Measurements from ENCODE around the gene OR2A42. TPM values are rescaled to one million over a fixed set of nuclear protein-coding genes. Genes with fewer than 3 reads are reported as not detected.

Gene OR2A42, protein sequence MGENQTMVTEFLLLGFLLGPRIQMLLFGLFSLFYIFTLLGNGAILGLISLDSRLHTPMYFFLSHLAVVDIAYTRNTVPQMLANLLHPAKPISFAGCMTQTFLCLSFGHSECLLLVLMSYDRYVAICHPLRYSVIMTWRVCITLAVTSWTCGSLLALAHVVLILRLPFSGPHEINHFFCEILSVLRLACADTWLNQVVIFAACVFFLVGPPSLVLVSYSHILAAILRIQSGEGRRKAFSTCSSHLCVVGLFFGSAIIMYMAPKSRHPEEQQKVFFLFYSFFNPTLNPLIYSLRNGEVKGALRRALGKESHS
- not detected in 2 replicates for total RNA-seq

GRCh38 chr7:144239365-144239764 is at the start of gene OR2A42:
TSS of gene OR2A42 (minus strand) at chr7:144239605. CDS start at chr7:144232843, 6,762 bp downstream.

GRCh38 chr7:144269188-144269587 is 29.8 kb upstream of the OR2A42 start, which contains the start of gene CTAGE8:
TSS of gene CTAGE8 (minus strand) at chr7:144269288. CDS start at chr7:144269250, 38 bp downstream.

DNA sequence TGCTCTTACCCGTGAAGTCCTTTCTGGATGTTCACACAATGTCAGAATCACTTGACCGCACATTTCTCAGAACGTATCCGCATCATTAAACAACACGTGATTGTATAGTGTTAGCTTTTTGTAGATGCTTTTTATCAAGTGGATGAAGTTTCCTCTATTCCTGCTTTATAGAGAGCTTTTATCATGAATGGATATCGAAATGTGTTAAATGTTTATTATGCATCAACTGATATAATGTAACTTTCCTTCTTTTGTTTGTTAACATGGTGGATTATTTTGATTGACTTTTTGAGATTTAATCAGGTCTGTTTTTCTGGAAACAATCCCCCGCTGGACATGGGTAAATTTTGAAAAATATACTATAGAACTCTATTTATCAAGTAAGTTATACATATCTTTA is 25.3 kb upstream of the OR2A42 start, which contains the start of gene OR2A7:
Gene OR2A7 (minus strand): TSS at position 101 of the 400 bp plus-strand sequence. CDS start 5,164 bp downstream, outside the sequence.

DNA sequence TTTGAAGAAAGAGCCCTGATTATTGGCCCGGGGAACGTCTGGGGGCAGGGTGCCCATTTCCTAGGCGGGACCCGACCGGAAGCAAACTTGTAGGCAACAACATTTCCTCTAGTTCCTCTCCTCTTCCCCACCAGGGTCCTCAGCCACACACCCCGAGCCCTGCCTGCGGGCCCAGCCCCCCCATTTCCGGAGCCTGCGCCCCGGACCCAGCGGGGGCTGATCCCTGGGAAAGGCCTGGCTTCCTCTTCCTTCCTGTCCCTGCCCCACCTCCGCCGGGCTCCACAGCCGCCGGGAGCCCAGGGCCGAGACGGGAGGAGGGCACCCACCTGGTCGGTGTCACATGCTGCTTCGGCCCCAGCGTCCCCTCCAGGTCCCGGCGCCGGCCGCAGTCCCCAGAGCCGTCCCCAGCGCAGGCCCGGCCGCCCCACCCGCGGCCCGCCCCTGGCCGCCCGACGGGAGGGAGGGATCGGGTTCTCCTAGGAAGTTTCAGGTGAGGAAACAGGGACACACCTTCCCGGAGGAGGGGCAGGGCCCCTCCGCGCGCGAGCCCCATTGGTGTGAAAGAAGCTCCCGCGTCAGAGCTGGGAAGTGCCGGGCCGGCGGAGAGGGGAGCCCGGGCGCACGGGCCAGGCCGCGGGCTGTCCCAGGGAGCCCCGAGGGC is 44.1 kb downstream of the OR2A42 start, which contains the start of gene ARHGEF35:
Gene ARHGEF35 (minus strand): TSS at position 622 of the 661 bp plus-strand sequence. CDS start 7,450 bp downstream, outside the sequence.

GRCh38 chr7:144183166-144183565 is 56.2 kb downstream of the OR2A42 start, which contains the start of gene CTAGE4:
TSS of gene CTAGE4 (plus strand) at chr7:144183466. CDS start at chr7:144183504, 38 bp downstream.

Other genes starting within 250 kb of the OR2A42 start
- gene OR6B1, start 239.3 kb downstream of the OR2A42 start, total RNA-seq: not detected in 2 replicates
- gene OR2A5, start 190.7 kb downstream of the OR2A42 start, total RNA-seq: not detected in 2 replicates
- not detected in 2 replicates for gene OR2A25, start 169.8 kb downstream of the OR2A42 start, total RNA-seq
- not detected in 2 replicates for gene OR2A12, start 153.3 kb downstream of the OR2A42 start, total RNA-seq
- not detected in 2 replicates for gene OR2A2, start 130.0 kb downstream of the OR2A42 start, total RNA-seq
- gene OR2A14, start 116.4 kb downstream of the OR2A42 start, total RNA-seq: not detected in 2 replicates
- 0.59 and 1.0 TPM in 2 replicates for gene CTAGE4, start 56.1 kb downstream of the OR2A42 start, total RNA-seq
- 0.84 and 0.89 TPM in 2 replicates for gene ARHGEF35, start 43.8 kb downstream of the OR2A42 start, total RNA-seq
- 0.15 and 0.84 TPM in 2 replicates for gene OR2A7, start 25.2 kb upstream of the OR2A42 start, total RNA-seq
- not detected in 2 replicates for gene CTAGE8, start 29.7 kb upstream of the OR2A42 start, total RNA-seq
- under 0.01 TPM in 2 replicates for gene OR2A1, start 72.8 kb upstream of the OR2A42 start, total RNA-seq
- 6.7 TPM in 2 replicates for gene ARHGEF5, start 115.8 kb upstream of the OR2A42 start, total RNA-seq
- not detected in 2 replicates for gene NOBOX, start 164.1 kb upstream of the OR2A42 start, total RNA-seq